H1 (cell line): ENCODE results near the gene RGCC. TPM values are rescaled to one million over a fixed set of nuclear protein-coding genes. Genes with fewer than 3 reads are reported as not detected.

Experiments used
- CTCF ChIA-PET: fragments of 300-600 bp; sonication (Branson Sonifier 250); formaldehyde crosslinking; loops from one replicate; lab custom pipeline; 2021; ENCODE audit not compliant: partially characterized antibody; lab: Charles Lee
- POLR2A ChIA-PET: fragments of 300-600 bp; sonication (Branson Sonifier 250); formaldehyde crosslinking; loops from one replicate; lab custom pipeline; 2021; ENCODE audit warnings: inconsistent platforms; ENCODE audit not compliant: partially characterized antibody; lab: Charles Lee
- DNase-seq, 2 experiments: peaks; one replicate each; pipeline versions ENCODE4 v3.0.0 to v3.0.0-alpha.2; 2010 to 2022; ENCODE audit warnings: low spot score in 2 of 2, low read depth in 1 of 2, mixed read lengths in 1 of 2
- FAIRE-seq: peaks from 2 replicates; lab custom pipeline; 2011; peaks lifted over from hg19 to GRCh38; lab: Jason Lieb, UNC
- H2AFZ ChIP-seq: 2 replicates; pipeline ENCODE4 v1.8.1; 2012; ENCODE audit warnings: low read length, inconsistent platforms
- H2AK5ac ChIP-seq: 2 replicates; pipeline ENCODE4 v1.6.1; 2013; ENCODE audit warnings: low read depth, low read length
- H2BK120ac ChIP-seq: replicated peaks from 2 replicates; pipeline ENCODE3; 2013; ENCODE audit warnings: low read depth, low read length, inconsistent platforms
- H2BK12ac ChIP-seq: 2 replicates; pipeline ENCODE4 v1.6.1; 2013; ENCODE audit warnings: low read depth, low read length
- H2BK15ac ChIP-seq: 2 replicates; pipeline ENCODE4 v1.6.1; 2013; ENCODE audit warnings: low read length
- H2BK20ac ChIP-seq: 2 replicates; pipeline ENCODE4 v1.6.1; 2013; ENCODE audit warnings: low read length
- H2BK5ac ChIP-seq: 2 replicates; pipeline ENCODE4 v1.6.1; 2013; ENCODE audit warnings: low read depth, low read length
- H3K14ac ChIP-seq: 2 replicates; pipeline ENCODE4 v1.6.1; 2013; ENCODE audit warnings: inconsistent platforms; ENCODE audit not compliant: insufficient read length
- H3K18ac ChIP-seq: 2 replicates; pipeline ENCODE4 v1.6.1; 2013; ENCODE audit warnings: low read length; ENCODE audit errors: extremely low read depth
- H3K23ac ChIP-seq: 2 replicates; pipeline ENCODE4 v1.6.1; 2013; ENCODE audit warnings: inconsistent platforms; ENCODE audit not compliant: insufficient read length
- H3K23me2 ChIP-seq: 2 replicates; pipeline ENCODE4 v1.6.1; 2013; ENCODE audit warnings: low read depth, low read length
- H3K27ac ChIP-seq: 2 replicates; pipeline ENCODE4 v1.6.1; 2011; ENCODE audit warnings: low read depth, low read length, inconsistent platforms
- H3K27me3 ChIP-seq, 4 experiments: replicated peaks in 1 of 4; 1 replicate in 1 of 4; 2 replicates in 3 of 4; pipeline versions ENCODE4 v1.6.1 to v1.8.1; 2011 to 2013; ENCODE audit warnings: low read length in 3 of 4, mild to moderate bottlenecking in 3 of 4, inconsistent platforms in 2 of 4, mixed read lengths in 2 of 4, moderate library complexity in 1 of 4; ENCODE audit not compliant: control insufficient read depth in 3 of 4, insufficient read depth in 3 of 4; ENCODE audit errors: extremely low read depth in 1 of 4
- H3K36me3 ChIP-seq, 4 experiments: 2 replicates each; pipeline versions ENCODE4 v1.6.1 to v1.8.1; 2011 to 2013; ENCODE audit warnings: mild to moderate bottlenecking in 4 of 4, low read length in 3 of 4, moderate library complexity in 2 of 4, control low read depth in 1 of 4, inconsistent platforms in 1 of 4; ENCODE audit not compliant: insufficient read depth in 4 of 4, control insufficient read depth in 2 of 4
- H3K4ac ChIP-seq: replicated peaks from 2 replicates; pipeline ENCODE3; 2013; ENCODE audit warnings: low read length, low read depth, mixed read lengths, inconsistent platforms; ENCODE audit not compliant: insufficient read length
- H3K4me1 ChIP-seq, 4 experiments: replicated peaks in 1 of 4; 1 replicate in 1 of 4; 2 replicates in 3 of 4; pipeline versions ENCODE4 v1.6.1 to v1.8.1; 2011 to 2013; ENCODE audit warnings: low read length in 3 of 4, inconsistent platforms in 2 of 4, mixed read lengths in 1 of 4; ENCODE audit not compliant: insufficient read depth in 4 of 4, control insufficient read depth in 3 of 4
- H3K4me2 ChIP-seq, 2 experiments: 2 replicates each; pipeline versions ENCODE4 v1.6.1 to v1.8.1; 2011 to 2013; ENCODE audit warnings: low read depth in 2 of 2, low read length in 2 of 2, control low read depth in 1 of 2, inconsistent platforms in 1 of 2, mild to moderate bottlenecking in 1 of 2; ENCODE audit not compliant: insufficient read depth in 1 of 2
- H3K4me3 ChIP-seq, 4 experiments: fragments of 200-600, 300-600 bp in 1 of 4; sonication (generic), shearing (Covaris generic), sonication (Bioruptor Twin) in 1 of 4; 2 replicates each; pipeline versions ENCODE4 v1.5.1 to v1.8.1; 2011 to 2016; ENCODE audit warnings: low read length in 4 of 4, low read depth in 3 of 4, control low read depth in 2 of 4, inconsistent platforms in 2 of 4, mild to moderate bottlenecking in 2 of 4, mixed read lengths in 1 of 4, moderate library complexity in 1 of 4; ENCODE audit not compliant: insufficient read depth in 2 of 4; ENCODE audit errors: extremely low read depth in 1 of 4
- H3K56ac ChIP-seq: replicated peaks from 2 replicates; pipeline ENCODE3; 2013; ENCODE audit warnings: low read depth, mild to moderate bottlenecking, mixed read lengths, low read length, inconsistent platforms; ENCODE audit not compliant: insufficient read length
- H3K79me1 ChIP-seq: 2 replicates; pipeline ENCODE4 v1.6.1; 2013; ENCODE audit warnings: low read depth, low read length, control low read depth
- H3K79me2 ChIP-seq, 2 experiments: 2 replicates each; pipeline versions ENCODE4 v1.6.1 to v1.8.1; 2012 to 2013; ENCODE audit warnings: low read length in 2 of 2, mild to moderate bottlenecking in 2 of 2, inconsistent platforms in 1 of 2; ENCODE audit not compliant: insufficient read depth in 2 of 2, control insufficient read depth in 1 of 2
- H3K9ac ChIP-seq, 4 experiments: replicated peaks in 1 of 4; 1 replicate in 1 of 4; 2 replicates in 3 of 4; pipeline versions ENCODE4 v1.6.1 to v1.8.1; 2011 to 2013; ENCODE audit warnings: low read depth in 3 of 4, low read length in 3 of 4, control low read depth in 2 of 4, mild to moderate bottlenecking in 2 of 4, moderate library complexity in 2 of 4, inconsistent platforms in 1 of 4; ENCODE audit errors: extremely low read depth in 1 of 4
- H3K9me3 ChIP-seq, 2 experiments: 2 replicates each; pipeline versions ENCODE4 v1.6.1 to v1.8.1; 2012 to 2013; ENCODE audit warnings: mild to moderate bottlenecking in 2 of 2, moderate library complexity in 2 of 2, control low read depth in 1 of 2, inconsistent platforms in 1 of 2, low read depth in 1 of 2, low read length in 1 of 2, mixed read lengths in 1 of 2; ENCODE audit not compliant: insufficient read depth in 2 of 2
- H4K20me1 ChIP-seq, 2 experiments: replicated peaks in 1 of 2; 2 replicates each; pipeline versions ENCODE3 to v1.8.1; 2011 to 2013; ENCODE audit warnings: inconsistent platforms in 2 of 2, low read length in 2 of 2, mild to moderate bottlenecking in 1 of 2; ENCODE audit not compliant: insufficient read depth in 2 of 2, control insufficient read depth in 1 of 2
- H4K5ac ChIP-seq: 2 replicates; pipeline ENCODE4 v1.6.1; 2013; ENCODE audit warnings: low read length, low read depth, mixed read lengths, inconsistent platforms; ENCODE audit not compliant: insufficient read length
- H4K8ac ChIP-seq: 2 replicates; pipeline ENCODE4 v1.8.0; 2013; ENCODE audit warnings: mild to moderate bottlenecking, moderate library complexity, low read length, inconsistent platforms; ENCODE audit not compliant: insufficient read depth; ENCODE audit errors: extremely low read depth
- H4K91ac ChIP-seq: replicated peaks from 2 replicates; pipeline ENCODE3; 2013; ENCODE audit warnings: low read length, mixed read lengths, inconsistent platforms; ENCODE audit not compliant: insufficient read length
- GABPA ChIP-seq: IDR thresholded peaks from 2 replicates; pipeline ENCODE4 v1.6.1; 2011; ENCODE audit warnings: mild to moderate bottlenecking, low read length, moderate library complexity, borderline replicate concordance; ENCODE audit not compliant: insufficient read depth
- KDM4A ChIP-seq: IDR thresholded peaks from one replicate; pipeline ENCODE4 v1.7.1; 2012; ENCODE audit warnings: low read depth, mild to moderate bottlenecking, moderate library complexity, low read length, inconsistent platforms; ENCODE audit not compliant: severe bottlenecking
- KDM5A ChIP-seq: fragments of 200-600 bp; IDR thresholded peaks from 2 replicates; pipeline ENCODE4 v1.7.1; 2012; ENCODE audit warnings: mild to moderate bottlenecking, low read length, inconsistent platforms, mixed read lengths
- NANOG ChIP-seq: IDR thresholded peaks from 2 replicates; pipeline ENCODE4 v1.6.1; 2011; ENCODE audit warnings: low read length, low read depth, mild to moderate bottlenecking, inconsistent platforms; ENCODE audit not compliant: insufficient read depth, poor library complexity, severe bottlenecking
- POU5F1 ChIP-seq: IDR thresholded peaks from 2 replicates; pipeline ENCODE4 v1.6.1; 2011; ENCODE audit warnings: low read depth, mild to moderate bottlenecking, low read length, moderate library complexity
- RAD21 ChIP-seq, 2 experiments: IDR thresholded peaks in 1 of 2; conservative IDR thresholded peaks in 1 of 2; 2 replicates each; pipeline ENCODE4 v1.6.1; 2011; ENCODE audit warnings: low read depth in 2 of 2, low read length in 2 of 2, improper control_type of control experiment in 1 of 2, inconsistent platforms in 1 of 2, mild to moderate bottlenecking in 1 of 2, moderate library complexity in 1 of 2
- RFX5 ChIP-seq: IDR thresholded peaks from 2 replicates; pipeline ENCODE4 v1.6.1; 2011; ENCODE audit warnings: low read depth, low read length, improper control_type of control experiment, borderline replicate concordance
- RXRA ChIP-seq: IDR thresholded peaks from 2 replicates; pipeline ENCODE4 v1.6.1; 2011; ENCODE audit warnings: low read depth, mild to moderate bottlenecking, low read length, moderate library complexity; ENCODE audit not compliant: insufficient read depth
- TEAD4 ChIP-seq: IDR thresholded peaks from 2 replicates; pipeline ENCODE4 v1.6.1; 2012; ENCODE audit warnings: low read depth, low read length, inconsistent platforms, mixed read lengths
- WGBS, 2 experiments: shearing (Covaris generic) in 1 of 2; methylation state at CpG; one replicate each; pipeline versions ENCODE4 v1.1.6 to v1.1.7; 2013 to 2015; ENCODE audit warnings: low lambda C conversion rate in 2 of 2, mixed read lengths in 2 of 2, inconsistent platforms in 1 of 2, low coverage in 1 of 2, missing lambda C conversion rate in 1 of 2; ENCODE audit not compliant: insufficient replicate concordance in 2 of 2, insufficient coverage in 1 of 2, insufficient read length in 1 of 2; ENCODE audit errors: extremely low coverage in 1 of 2, missing lambda C conversion rate in 1 of 2; 5-methylcytosine and 5-hydroxymethylcytosine counted together
- polyA plus RNA-seq, 7 experiments: library from polyadenylated mRNA; depleted of rRNA in 3 of 7; stranded (reverse) in 5 of 7; unstranded in 2 of 7; fragments of >200 nt in 5 of 7; fragments of 200-250 nt in 2 of 7; gene quantifications; 1 replicate in 5 of 7; 2 replicates in 1 of 7; 4 replicates in 1 of 7; pipeline versions ENCODE4 v1.2.1 to v1.2.3, GENCODE V29; 2011 to 2013; ENCODE audit warnings: missing spikeins in 2 of 7, mixed read lengths in 2 of 7
- total RNA-seq: library from RNA; stranded (reverse); fragmentation: NEBNext Ultra II Directional; extraction: Animal tissue kit (Norgen Biotek cat#: 25700); gene quantifications from 2 replicates; pipeline ENCODE4 v1.2.1, GENCODE V29; 2021
- TF ChIP-seq, protein P1 (sequence below): IDR thresholded peaks from 2 replicates; pipeline ENCODE4 v1.6.1; 2012; ENCODE audit warnings: inconsistent platforms
- TF ChIP-seq, protein P2 (sequence below): IDR thresholded peaks from 2 replicates; pipeline ENCODE4 v1.6.1; 2012; ENCODE audit warnings: low read length, inconsistent platforms

Gene RGCC
- total and polyA plus RNA-seq, 2 of the 8 experiments (the other 6 are each of a cell fraction or from before 2014, with no cell fraction given) = 0.41 TPM; not detected in 1

DNA sequence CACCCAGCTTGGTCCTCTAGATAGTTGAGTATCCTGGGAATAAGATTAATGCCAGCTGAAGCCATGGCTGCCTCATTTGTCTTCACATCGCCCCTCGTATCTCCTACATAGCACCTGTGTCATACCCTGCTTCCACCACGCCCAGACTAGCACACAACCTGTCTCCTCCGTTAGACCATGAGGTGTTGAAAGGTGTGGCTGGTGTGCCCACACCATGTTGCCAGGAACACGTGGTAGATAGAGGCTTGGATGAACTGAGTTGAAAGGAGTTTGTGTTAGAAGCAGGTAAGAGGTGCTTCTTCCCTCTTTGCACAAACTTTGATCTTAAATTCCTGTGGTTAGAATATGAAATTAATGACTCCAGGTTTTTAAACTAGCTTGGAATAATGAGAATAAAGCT, 40.1 kb downstream of the RGCC start:
- CTCF ChIA-PET = interaction anchor here (1.8 to 1.9 kb wide), 2 partner anchors 39 to 155 kb away, joined by 4 to 7 read pairs; no protein-coding TSS in a partner anchor
- WGBS, 2 experiments = 87% methylated on average over 5 of the region's 5 CpGs; no CpG with 5 or more reads in 1 of the 2 experiments
- no peak for FAIRE-seq
- TF ChIP-seq RXRA (no peak), POU5F1 (no peak), GABPA (no peak), NANOG (no peak), KDM5A (no peak), RFX5 (no peak), TEAD4 (no peak), KDM4A (no peak), RAD21 (IDR thresholded peaks at IDR 0.05 in 1 of 2, conservative IDR thresholded peaks at IDR 0.05 in 1 of 2; ENCODE audit: low read depth in 2 of 2, low read length in 2 of 2) (no peak)
- TF ChIP-seq, protein P1, sequence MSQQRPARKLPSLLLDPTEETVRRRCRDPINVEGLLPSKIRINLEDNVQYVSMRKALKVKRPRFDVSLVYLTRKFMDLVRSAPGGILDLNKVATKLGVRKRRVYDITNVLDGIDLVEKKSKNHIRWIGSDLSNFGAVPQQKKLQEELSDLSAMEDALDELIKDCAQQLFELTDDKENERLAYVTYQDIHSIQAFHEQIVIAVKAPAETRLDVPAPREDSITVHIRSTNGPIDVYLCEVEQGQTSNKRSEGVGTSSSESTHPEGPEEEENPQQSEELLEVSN = no peak
- TF ChIP-seq, protein P2, sequence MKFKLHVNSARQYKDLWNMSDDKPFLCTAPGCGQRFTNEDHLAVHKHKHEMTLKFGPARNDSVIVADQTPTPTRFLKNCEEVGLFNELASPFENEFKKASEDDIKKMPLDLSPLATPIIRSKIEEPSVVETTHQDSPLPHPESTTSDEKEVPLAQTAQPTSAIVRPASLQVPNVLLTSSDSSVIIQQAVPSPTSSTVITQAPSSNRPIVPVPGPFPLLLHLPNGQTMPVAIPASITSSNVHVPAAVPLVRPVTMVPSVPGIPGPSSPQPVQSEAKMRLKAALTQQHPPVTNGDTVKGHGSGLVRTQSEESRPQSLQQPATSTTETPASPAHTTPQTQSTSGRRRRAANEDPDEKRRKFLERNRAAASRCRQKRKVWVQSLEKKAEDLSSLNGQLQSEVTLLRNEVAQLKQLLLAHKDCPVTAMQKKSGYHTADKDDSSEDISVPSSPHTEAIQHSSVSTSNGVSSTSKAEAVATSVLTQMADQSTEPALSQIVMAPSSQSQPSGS = no peak

More for the DNA sequence above, 40.1 kb downstream of the RGCC start:
- Histone ChIP-seq H3K14ac (no peak overlapping the region), H4K20me1 (no peaks in the 10 kb centered on the region), H4K5ac (no peak overlapping the region), H4K91ac (no peak overlapping the region), H3K23me2 (no peaks in the 10 kb centered on the region; the same call in 1 of the 2 replicates), H3K56ac (no peak overlapping the region), H3K18ac (no peak overlapping the region), H3K9me3 (no peaks in the 10 kb centered on the region), H3K79me1 (no peaks in the 10 kb centered on the region), H2BK20ac (no peak overlapping the region), H2BK15ac (no peak overlapping the region), H3K23ac (no peak overlapping the region), H2BK120ac (no peak overlapping the region), H3K4me2 (no peak overlapping the region), H2AFZ (no peak overlapping the region; the same call in 1 of the 2 replicates), H3K4ac (no peak overlapping the region), H2BK12ac (no peak overlapping the region), H2AK5ac (no peak overlapping the region), H3K79me2 (no peaks in the 10 kb centered on the region), H3K27me3 (no peaks in the 10 kb centered on the region; a peak in 1 of 7 replicates), H3K4me3 (no peak overlapping the region), H3K4me1 (no peaks in the 10 kb centered on the region), H3K27ac (no peak overlapping the region), H2BK5ac (no peak overlapping the region), H3K9ac (no peak overlapping the region), H3K36me3 (no peaks in the 10 kb centered on the region), H4K8ac (no peak overlapping the region)
- POLR2A ChIA-PET = no interaction called here
- DNase-seq = no peak
